ENCODE data around the gene POLR2L.
A peak's percentile ranks its signal among the peaks of the same experiment; 100 is the strongest.

Gene POLR2L

DNA sequence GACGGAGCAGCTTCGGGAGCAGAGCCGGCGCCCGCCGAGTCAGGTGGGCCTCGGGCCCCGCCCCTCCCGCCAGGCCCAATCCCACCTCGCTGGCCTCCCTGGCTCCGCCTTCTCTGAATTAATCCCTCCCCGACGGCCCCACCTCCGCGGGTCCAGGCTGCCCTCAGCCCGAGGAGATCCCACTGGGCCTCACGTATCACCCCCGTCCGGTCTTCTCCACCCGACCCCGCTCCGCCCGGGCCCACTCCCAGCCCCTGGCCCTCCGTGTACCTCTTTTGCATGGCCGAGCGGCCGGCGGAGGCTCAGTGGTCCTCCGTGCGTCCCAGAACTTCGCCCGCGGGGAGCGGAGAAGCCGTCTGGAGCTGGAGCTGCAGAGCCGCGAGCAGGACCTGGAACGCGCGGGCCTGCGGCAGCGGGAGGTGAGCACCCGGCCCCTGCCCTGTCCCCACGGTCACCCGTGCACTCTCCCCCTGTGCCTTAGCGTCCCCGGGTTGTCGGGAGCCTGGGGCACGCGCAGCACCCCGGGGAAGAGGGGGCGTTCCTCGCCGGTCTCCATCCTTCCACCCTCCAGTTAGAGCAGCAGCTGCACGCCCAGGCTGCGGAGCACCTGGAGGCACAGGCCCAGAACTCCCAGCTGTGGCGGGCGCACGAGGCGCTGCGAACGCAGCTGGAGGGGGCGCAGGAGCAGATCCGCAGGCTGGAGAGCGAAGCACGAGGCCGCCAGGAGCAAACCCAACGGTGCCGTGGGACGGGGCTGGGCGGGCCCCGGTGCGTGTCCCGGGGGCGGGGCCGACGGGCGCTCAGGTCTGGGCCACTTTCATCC lies 11.8 kb downstream of the POLR2L start:
- Histone ChIP-seq H3K9ac (ENCODE audit: low read length) (peak overlapping the region; percentile 1; the same call in 1 of the 2 replicates), H3K9me2 (replicated peaks; ENCODE audit: insufficient read depth, low read length) (no peaks in the 10 kb centered on the region), H3K27ac (ENCODE audit: low read depth, low read length) (no peak overlapping the region), H3K36me3 (ENCODE audit: low read length) (no peaks in the 10 kb centered on the region), H3K27me3 (ENCODE audit: low read length) (no peaks in the 10 kb centered on the region), H4K20me1 (ENCODE audit: low read depth, low read length) (no peaks in the 10 kb centered on the region), H3K4me2 (ENCODE audit: low read depth, low read length, poor library complexity, severe bottlenecking) (peak overlapping the region; percentile 50), H3F3A (ENCODE audit: insufficient read depth) (no peaks in the 10 kb centered on the region), H2AFZ (ENCODE audit: low read depth, low read length, severe bottlenecking) (no peak overlapping the region), H3K9me3 (ENCODE audit: insufficient read depth, low read length) (no peaks in the 10 kb centered on the region), H3K79me2 (ENCODE audit: insufficient read depth, low read length) (no peaks in the 10 kb centered on the region), H3K4me3 (ENCODE audit: insufficient read depth, low read length, poor library complexity, severe bottlenecking) (peak overlapping the region; percentile 24)
- TF ChIP-seq, protein P1, sequence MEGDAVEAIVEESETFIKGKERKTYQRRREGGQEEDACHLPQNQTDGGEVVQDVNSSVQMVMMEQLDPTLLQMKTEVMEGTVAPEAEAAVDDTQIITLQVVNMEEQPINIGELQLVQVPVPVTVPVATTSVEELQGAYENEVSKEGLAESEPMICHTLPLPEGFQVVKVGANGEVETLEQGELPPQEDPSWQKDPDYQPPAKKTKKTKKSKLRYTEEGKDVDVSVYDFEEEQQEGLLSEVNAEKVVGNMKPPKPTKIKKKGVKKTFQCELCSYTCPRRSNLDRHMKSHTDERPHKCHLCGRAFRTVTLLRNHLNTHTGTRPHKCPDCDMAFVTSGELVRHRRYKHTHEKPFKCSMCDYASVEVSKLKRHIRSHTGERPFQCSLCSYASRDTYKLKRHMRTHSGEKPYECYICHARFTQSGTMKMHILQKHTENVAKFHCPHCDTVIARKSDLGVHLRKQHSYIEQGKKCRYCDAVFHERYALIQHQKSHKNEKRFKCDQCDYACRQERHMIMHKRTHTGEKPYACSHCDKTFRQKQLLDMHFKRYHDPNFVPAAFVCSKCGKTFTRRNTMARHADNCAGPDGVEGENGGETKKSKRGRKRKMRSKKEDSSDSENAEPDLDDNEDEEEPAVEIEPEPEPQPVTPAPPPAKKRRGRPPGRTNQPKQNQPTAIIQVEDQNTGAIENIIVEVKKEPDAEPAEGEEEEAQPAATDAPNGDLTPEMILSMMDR (IDR thresholded peaks at IDR 0.05; ENCODE audit: insufficient read depth, low read length, poor library complexity, severe bottlenecking), result no peak
- TF ChIP-seq EZH2phosphoT487 (conservative IDR thresholded peaks at IDR 0.05; ENCODE audit: low read length), result peak; percentile 94; the same call in 1 of the 2 replicates

DNA sequence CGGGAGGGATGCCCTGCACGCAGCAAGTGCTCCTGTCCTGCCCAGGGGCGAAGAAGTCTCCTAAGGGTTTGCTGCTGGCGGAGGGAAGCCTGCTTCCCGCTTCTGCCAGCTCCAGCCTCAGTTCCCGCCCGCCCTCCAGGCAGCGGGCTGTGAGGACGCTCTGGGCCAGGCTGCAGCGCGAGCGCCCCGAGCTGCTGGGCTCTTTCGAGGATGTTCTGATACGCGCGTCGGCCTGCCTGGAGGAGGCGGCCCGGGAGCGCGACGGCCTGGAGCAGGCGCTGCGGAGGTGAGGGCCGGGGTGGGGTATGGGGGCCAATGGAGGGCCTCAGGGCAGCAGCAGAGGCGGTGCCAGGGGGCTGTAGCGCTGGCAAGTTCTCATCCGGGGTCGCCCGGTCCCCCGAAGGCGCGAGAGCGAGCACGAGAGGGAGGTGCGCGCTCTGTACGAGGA lies 12.5 kb downstream of the POLR2L start:
- Histone ChIP-seq H2AFZ (ENCODE audit: low read depth, low read length, severe bottlenecking) (no peak overlapping the region), H3F3A (ENCODE audit: insufficient read depth) (no peaks in the 10 kb centered on the region), H3K4me2 (ENCODE audit: low read depth, low read length, poor library complexity, severe bottlenecking) (peak overlapping the region; percentile 50), H3K9me2 (replicated peaks; ENCODE audit: insufficient read depth, low read length) (no peaks in the 10 kb centered on the region), H3K36me3 (ENCODE audit: low read length) (no peaks in the 10 kb centered on the region), H4K20me1 (ENCODE audit: low read depth, low read length) (no peaks in the 10 kb centered on the region), H3K4me3 (ENCODE audit: insufficient read depth, low read length, poor library complexity, severe bottlenecking) (peak overlapping the region; percentile 24), H3K79me2 (ENCODE audit: insufficient read depth, low read length) (no peaks in the 10 kb centered on the region), H3K27me3 (ENCODE audit: low read length) (no peaks in the 10 kb centered on the region), H3K27ac (ENCODE audit: low read depth, low read length) (no peak overlapping the region), H3K9ac (ENCODE audit: low read length) (peak overlapping the region; percentile 1; the same call in 1 of the 2 replicates), H3K9me3 (ENCODE audit: insufficient read depth, low read length) (no peaks in the 10 kb centered on the region)
- TF ChIP-seq, protein P1 (IDR thresholded peaks at IDR 0.05; ENCODE audit: insufficient read depth, low read length, poor library complexity, severe bottlenecking), result no peak
- TF ChIP-seq EZH2phosphoT487 (conservative IDR thresholded peaks at IDR 0.05; ENCODE audit: low read length), result no peak; the same call in 1 of the 2 replicates

DNA sequence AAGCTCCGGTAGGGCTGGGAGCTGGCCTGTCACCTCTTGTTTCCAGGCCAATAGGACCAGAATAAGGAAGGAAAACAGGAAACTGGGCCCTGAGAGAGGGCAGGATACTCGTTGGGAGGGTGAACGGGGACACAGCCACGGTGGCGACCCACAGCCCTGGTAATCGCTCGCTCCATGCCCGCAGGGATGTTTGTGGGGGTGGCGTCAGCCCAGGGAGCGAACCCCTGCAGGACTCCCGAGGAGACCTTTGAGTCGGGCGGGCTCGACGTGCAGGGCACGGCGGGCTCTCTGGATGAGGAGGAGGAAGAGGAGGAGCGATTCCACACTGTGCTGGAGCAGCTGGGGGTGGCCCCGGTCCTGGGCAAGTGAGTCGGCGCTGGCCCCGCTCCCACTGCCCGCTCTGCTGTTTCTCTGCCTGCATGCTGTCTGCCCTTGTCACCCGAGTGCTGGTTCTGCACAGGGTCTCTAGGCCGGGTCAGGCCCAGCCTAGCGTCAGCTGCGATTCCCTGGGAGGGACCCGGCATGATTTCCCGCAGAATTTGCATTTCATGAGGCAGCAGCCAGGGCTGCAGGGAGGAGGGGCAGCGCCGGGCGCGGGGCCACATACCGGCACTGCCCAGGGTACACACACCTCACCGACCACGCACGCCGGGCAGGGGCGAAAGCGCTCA lies 13.0 kb downstream of the POLR2L start:
- TF ChIP-seq EZH2phosphoT487 (conservative IDR thresholded peaks at IDR 0.05; ENCODE audit: low read length), result 0 out of 2 replicates have a peak, but pooled peaks have one; percentile 73
- TF ChIP-seq, protein P1 (IDR thresholded peaks at IDR 0.05; ENCODE audit: insufficient read depth, low read length, poor library complexity, severe bottlenecking), result no peak
- Histone ChIP-seq H3K79me2 (ENCODE audit: insufficient read depth, low read length) (no peaks in the 10 kb centered on the region), H3K4me2 (ENCODE audit: low read depth, low read length, poor library complexity, severe bottlenecking) (peak overlapping the region; percentile 50), H2AFZ (ENCODE audit: low read depth, low read length, severe bottlenecking) (no peak overlapping the region), H4K20me1 (ENCODE audit: low read depth, low read length) (no peaks in the 10 kb centered on the region), H3K27me3 (ENCODE audit: low read length) (no peaks in the 10 kb centered on the region), H3K9me3 (ENCODE audit: insufficient read depth, low read length) (no peaks in the 10 kb centered on the region), H3K4me3 (ENCODE audit: insufficient read depth, low read length, poor library complexity, severe bottlenecking) (no peak overlapping the region), H3K9me2 (replicated peaks; ENCODE audit: insufficient read depth, low read length) (no peaks in the 10 kb centered on the region), H3F3A (ENCODE audit: insufficient read depth) (no peaks in the 10 kb centered on the region), H3K36me3 (ENCODE audit: low read length) (no peaks in the 10 kb centered on the region), H3K27ac (ENCODE audit: low read depth, low read length) (no peak overlapping the region), H3K9ac (ENCODE audit: low read length) (peak overlapping the region; percentile 1; the same call in 1 of the 2 replicates)
